Keratinocyte (primary cell): ENCODE measurements around the gene MRPL24. TPM values are rescaled to one million over a fixed set of nuclear protein-coding genes. Genes with fewer than 3 reads are reported as not detected.

Source experiments
- DNase-seq: peaks from one replicate; pipeline ENCODE4 v3.0.0-alpha.2; 2011; ENCODE audit warnings: low read depth, missing footprints, low spot score
- FAIRE-seq: peaks from 2 replicates; lab custom pipeline; 2011; peaks lifted over from hg19 to GRCh38; lab: Jason Lieb, UNC
- H2AFZ ChIP-seq: 2 replicates; pipeline ENCODE4 v1.6.0; 2012; ENCODE audit warnings: low read length, control low read depth, inconsistent platforms; ENCODE audit not compliant: control insufficient read depth
- H3K27ac ChIP-seq: 2 replicates; pipeline ENCODE4 v1.5.1; 2011; ENCODE audit warnings: low read length; ENCODE audit not compliant: control insufficient read depth, insufficient read depth
- H3K27me3 ChIP-seq: 3 replicates; pipeline ENCODE4 v1.6.0; 2011; ENCODE audit warnings: low read length; ENCODE audit not compliant: control insufficient read depth, insufficient read depth; ENCODE audit errors: extremely low read depth
- H3K36me3 ChIP-seq, 2 experiments: 2 replicates in 1 of 2; 3 replicates in 1 of 2; pipeline ENCODE4 v1.5.1; 2011; ENCODE audit warnings: low read length in 2 of 2, mild to moderate bottlenecking in 1 of 2; ENCODE audit not compliant: control insufficient read depth in 2 of 2, insufficient read depth in 2 of 2; ENCODE audit errors: extremely low read depth in 1 of 2
- H3K4me1 ChIP-seq: 3 replicates; pipeline ENCODE4 v1.5.1; 2011; ENCODE audit warnings: low read length; ENCODE audit not compliant: control insufficient read depth, insufficient read depth; ENCODE audit errors: extremely low read depth
- H3K4me2 ChIP-seq: 3 replicates; pipeline ENCODE4 v1.6.0; 2011; ENCODE audit warnings: low read depth, low read length; ENCODE audit not compliant: control insufficient read depth, insufficient read depth; ENCODE audit errors: extremely low read depth
- H3K4me3 ChIP-seq, 3 experiments: fragments of 200-600 bp in 1 of 3; sonication (generic) in 1 of 3; 2 replicates in 2 of 3; 3 replicates in 1 of 3; pipeline ENCODE4 v1.5.1; 2011 to 2016; ENCODE audit warnings: low read length in 3 of 3, mild to moderate bottlenecking in 3 of 3, control low read depth in 2 of 3, inconsistent platforms in 1 of 3, low read depth in 1 of 3, mixed read lengths in 1 of 3, mixed run types in 1 of 3, moderate library complexity in 1 of 3; ENCODE audit not compliant: control insufficient read depth in 2 of 3, insufficient read depth in 2 of 3; ENCODE audit errors: extremely low read depth in 1 of 3
- H3K79me2 ChIP-seq: 2 replicates; pipeline ENCODE4 v1.6.0; 2012; ENCODE audit warnings: low read length; ENCODE audit not compliant: control insufficient read depth, insufficient read depth
- H3K9ac ChIP-seq: 3 replicates; pipeline ENCODE4 v1.6.0; 2011; ENCODE audit warnings: low read length; ENCODE audit not compliant: control insufficient read depth, insufficient read depth; ENCODE audit errors: extremely low read depth
- H3K9me1 ChIP-seq: 3 replicates; pipeline ENCODE4 v1.6.0; 2011; ENCODE audit warnings: low read length; ENCODE audit not compliant: control insufficient read depth, insufficient read depth; ENCODE audit errors: extremely low read depth
- H3K9me3 ChIP-seq: 2 replicates; pipeline ENCODE4 v1.5.1; 2012; ENCODE audit warnings: low read depth, low read length; ENCODE audit not compliant: control insufficient read depth
- H4K20me1 ChIP-seq: 3 replicates; pipeline ENCODE4 v1.6.0; 2011; ENCODE audit warnings: low read length; ENCODE audit not compliant: control insufficient read depth, insufficient read depth; ENCODE audit errors: extremely low read depth
- CTCF ChIP-seq, 3 experiments: IDR thresholded peaks in 1 of 3; conservative IDR thresholded peaks in 1 of 3; optimal IDR thresholded peaks in 1 of 3; 2 replicates in 2 of 3; 3 replicates in 1 of 3; pipeline versions ENCODE3 to v1.5.1; 2011; ENCODE audit warnings: low read length in 3 of 3, mild to moderate bottlenecking in 3 of 3, moderate library complexity in 2 of 3, control low read depth in 1 of 3, inconsistent platforms in 1 of 3; ENCODE audit not compliant: insufficient read depth in 2 of 3; ENCODE audit errors: extremely low read depth in 1 of 3
- EZH2 ChIP-seq: IDR thresholded peaks from one replicate; pipeline ENCODE4 v1.6.1; 2012; ENCODE audit warnings: inconsistent platforms, mild to moderate bottlenecking, low read length, moderate library complexity
- dilution Hi-C: fragments of 300-500 bp; cut with MboI; formaldehyde crosslinking; loops from one replicate; pipeline ENCODE4 v1.7.0; 2020; ENCODE audit warnings: low sequenced_read_pairs; ENCODE audit not compliant: extremely low pct_ligation_motif_present
- polyA plus RNA-seq, 5 experiments: library from polyadenylated mRNA; depleted of rRNA in 3 of 5; stranded (reverse) in 3 of 5; stranded (forward) in 1 of 5; unstranded in 1 of 5; fragments of >200 nt; gene quantifications; 1 replicate in 1 of 5; 2 replicates in 3 of 5; 3 replicates in 1 of 5; pipeline versions ENCODE4 v1.2.1 to v1.2.3, GENCODE V29; 2011 to 2012; ENCODE audit warnings: missing spikeins in 2 of 5, low read depth in 1 of 5, low replicate concordance in 1 of 5

Gene MRPL24
- polyA plus RNA-seq, 1 donor (not counting 4 experiments of a cell fraction or from before 2014, with no cell fraction given) = 157 TPM

DNA sequence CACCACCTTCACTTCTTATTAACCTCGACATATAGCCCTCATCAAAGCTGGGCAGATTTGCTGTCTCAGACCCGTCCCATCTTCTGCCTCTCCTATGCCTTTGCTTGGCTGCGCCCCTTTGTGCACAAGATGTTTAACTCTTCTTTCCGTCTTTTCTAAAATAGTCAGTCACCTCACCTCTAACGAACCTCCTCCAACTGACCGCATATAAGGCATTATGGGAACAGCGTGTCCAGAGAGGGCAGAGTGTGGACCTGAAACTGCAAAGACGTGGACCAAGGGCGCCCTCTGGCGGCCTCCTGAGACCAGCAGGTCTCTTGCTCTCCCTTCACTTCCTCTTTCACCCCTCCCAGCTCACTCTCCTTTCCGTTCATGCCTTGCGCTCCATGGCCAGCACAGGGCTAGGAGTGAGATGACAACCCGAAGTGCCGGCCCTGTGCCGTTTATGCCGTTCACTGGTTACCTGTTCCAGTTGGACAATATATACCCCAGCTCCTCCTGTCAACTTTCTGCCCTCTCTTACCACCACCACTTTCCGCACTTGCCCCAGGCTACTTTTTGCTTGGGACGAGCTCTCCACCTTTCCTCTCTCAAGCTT, 15.1 kb downstream of the MRPL24 start:
- peak overlapping the region; percentile 1 for H3K27ac ChIP-seq
- H3K4me3 ChIP-seq = peak overlapping the region; percentile 63 to 90 (median 68)
- H2AFZ ChIP-seq = no peak overlapping the region
- H3K9me3 ChIP-seq = no peaks in the 10 kb centered on the region
- peak overlapping the region; percentile 96 for H3K9ac ChIP-seq
- H3K36me3 ChIP-seq = peaks cover 24 to 28% of the 10 kb centered on the region in 2 experiments
- H3K4me1 ChIP-seq = peaks cover 48% of the 10 kb centered on the region
- peaks cover 14% of the 10 kb centered on the region for H4K20me1 ChIP-seq
- H3K79me2 ChIP-seq = peaks cover 73% of the 10 kb centered on the region
- dilution Hi-C loops = no loop called here
- H3K9me1 ChIP-seq = no peaks in the 10 kb centered on the region
- FAIRE-seq = peak; percentile 20
- no peaks in the 10 kb centered on the region for H3K27me3 ChIP-seq
- DNase-seq = peak; percentile 64
- TF ChIP-seq EZH2 (no peak), CTCF (optimal IDR thresholded peaks at IDR 0.05 in 1 of 3, IDR thresholded peaks at IDR 0.05 in 1 of 3, conservative IDR thresholded peaks at IDR 0.05 in 1 of 3; ENCODE audit: extremely low read depth in 1 of 3, insufficient read depth in 2 of 3, low read length in 3 of 3) (peak; percentile 95 to 98 (median 98))
- peak overlapping the region; percentile 96 for H3K4me2 ChIP-seq

- H3K36me3 ChIP-seq = peaks cover 27 to 37% of the 10 kb centered on the region in 2 experiments
- no peaks in the 10 kb centered on the region for H3K9me3 ChIP-seq
Measured at GRCh38 chr1:156721535-156721934, 19.4 kb downstream of the MRPL24 start.

More at GRCh38 chr1:156721535-156721934, 19.4 kb downstream of the MRPL24 start:
- DNase-seq (no peak), FAIRE-seq (no peak)
- no peaks in the 10 kb centered on the region for H3K9me1 ChIP-seq
- dilution Hi-C loops = no loop called here
- H3K27me3 ChIP-seq = no peaks in the 10 kb centered on the region
- H4K20me1 ChIP-seq = peaks cover 14% of the 10 kb centered on the region
- H3K4me3 ChIP-seq = no peak overlapping the region
- no peak overlapping the region for H3K9ac ChIP-seq
- H3K4me1 ChIP-seq = peaks cover 22% of the 10 kb centered on the region
- no peak for TF ChIP-seq EZH2
- TF ChIP-seq CTCF (optimal IDR thresholded peaks at IDR 0.05 in 1 of 3, IDR thresholded peaks at IDR 0.05 in 1 of 3, conservative IDR thresholded peaks at IDR 0.05 in 1 of 3; ENCODE audit: extremely low read depth in 1 of 3, insufficient read depth in 2 of 3, low read length in 3 of 3) = no peak
- peaks cover 44% of the 10 kb centered on the region for H3K79me2 ChIP-seq
- H2AFZ ChIP-seq = no peak overlapping the region
- H3K27ac ChIP-seq = no peak overlapping the region
- no peak overlapping the region for H3K4me2 ChIP-seq
